ENCODE data around the gene WDR18.

GRCh38 chr19:1020868-1021425 is 36.8 kb downstream of the WDR18 start, which contains the start of gene TMEM259:
- peak; percentile 76 for TF ChIP-seq POLR2AphosphoS5 (IDR thresholded peaks at IDR 0.05; ENCODE audit: low read depth)
- no peak for TF ChIP-seq CTCF (conservative IDR thresholded peaks at IDR 0.05; ENCODE audit: low read depth in 2 of 2)
- no peak for TF ChIP-seq EZH2 (IDR thresholded peaks at IDR 0.05; ENCODE audit: low read depth, unreplicated experiment)
- peak; percentile 64; the same call in 1 of the 2 replicates for TF ChIP-seq CREB1 (CRISPR knock-in tag; IDR thresholded peaks at IDR 0.05; ENCODE audit: low read depth)
- TF ChIP-seq EZH2phosphoT487 (IDR thresholded peaks at IDR 0.05; ENCODE audit: unreplicated experiment), result no peak
- TF ChIP-seq ZNF331 (CRISPR knock-in tag; IDR thresholded peaks at IDR 0.05; ENCODE audit: low read depth), result no peak
- no peak for TF ChIP-seq ZNF114 (CRISPR knock-in tag; IDR thresholded peaks at IDR 0.05)
- no peak for TF ChIP-seq REST (IDR thresholded peaks at IDR 0.05; ENCODE audit: unreplicated experiment)
- TF ChIP-seq ZNF462 (CRISPR knock-in tag; IDR thresholded peaks at IDR 0.05), result no peak
- TF ChIP-seq ETS1 (IDR thresholded peaks at IDR 0.05), result no peak; the same call in 1 of the 2 replicates
- TF ChIP-seq NANOG (IDR thresholded peaks at IDR 0.05; ENCODE audit: borderline replicate concordance), result no peak
- no peak for TF ChIP-seq JUNB (IDR thresholded peaks at IDR 0.05; ENCODE audit: unreplicated experiment)
